Lower leg skin (tissue), 4 donors: ENCODE results near the gene LARP1B. TPM values are rescaled to one million over a fixed set of nuclear protein-coding genes. Genes with fewer than 3 reads are reported as not detected.
A peak's percentile ranks its signal among the peaks of the same experiment; 100 is the strongest.

Experiments
- DNase-seq, 2 donors: peaks; one replicate each; pipeline ENCODE4 v3.0.0-alpha.2; 2019; ENCODE audit warnings: low spot score in 2 of 2
- H3K4me3 ChIP-seq: fragments of 200-600 bp; sonication (generic); 2 replicates; pipeline ENCODE4 v1.5.1; 2017; ENCODE audit warnings: mild to moderate bottlenecking, low read depth; ENCODE audit not compliant: poor library complexity, severe bottlenecking
- POLR2A ChIP-seq, 2 donors: fragments of 450-650 bp; IDR thresholded peaks; one replicate each; pipeline ENCODE4 v1.6.1; 2016 to 2017; ENCODE audit warnings: antibody characterized with exemption in 2 of 2, mild to moderate bottlenecking in 1 of 2, moderate library complexity in 1 of 2
- WGBS, 2 donors: methylation state at CpG; one replicate each; pipeline ENCODE4 v1.1.5; 2018; 5-methylcytosine and 5-hydroxymethylcytosine counted together
- intact Hi-C: fragments of 100-400 bp; cut with DNase I; formaldehyde crosslinking; loops from one replicate; pipeline ENCODE4 v1.15.0; 2023; ENCODE audit warnings: low total_unique reads
- total RNA-seq, 4 donors: library from RNA; depleted of rRNA; stranded (reverse); fragments of >200 nt; gene quantifications; one replicate each; pipeline ENCODE4 v1.1.0, GENCODE V29; 2016
- TF ChIP-seq, protein P1 (sequence below), 3 donors: fragments of 450-650 bp; IDR thresholded peaks; one replicate each; pipeline ENCODE4 v1.5.1; 2016; ENCODE audit warnings: antibody characterized with exemption in 3 of 3, mild to moderate bottlenecking in 3 of 3, moderate library complexity in 2 of 3

LARP1B gene
- total RNA-seq, 4 donors from 2014 or later, result 14.5 to 20.4 (median 17.2) TPM

DNA sequence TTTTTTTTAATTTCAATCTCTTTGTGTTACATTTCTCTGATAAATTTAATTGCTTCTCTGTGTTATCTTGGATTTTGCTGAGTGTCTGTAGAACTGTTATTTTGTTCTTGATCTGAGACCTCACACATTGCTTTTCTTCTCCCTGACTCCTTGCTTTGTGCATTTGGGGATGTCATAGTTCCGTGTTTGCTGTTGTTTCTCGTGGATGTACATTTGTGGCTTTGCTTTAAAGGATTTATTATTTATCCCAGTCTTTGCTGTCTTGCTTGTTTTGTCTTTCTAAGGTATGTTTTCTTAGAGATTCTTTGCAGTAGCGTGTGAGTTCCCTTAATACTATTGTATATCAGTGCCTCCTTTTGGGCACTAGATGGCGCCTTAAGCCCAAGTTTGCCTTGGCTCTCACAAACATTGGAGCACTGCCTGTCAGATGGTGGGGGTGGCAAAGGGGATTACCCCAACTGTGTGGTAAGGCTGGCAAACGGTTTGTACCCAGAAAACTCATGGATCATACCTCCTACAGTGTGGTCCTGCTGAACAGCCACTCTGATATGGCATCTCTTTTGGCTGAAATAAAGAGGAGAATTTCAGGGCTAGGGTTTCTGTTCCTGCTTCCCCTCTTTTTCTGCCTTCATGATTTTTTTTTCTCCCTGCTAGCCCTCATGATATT lies 130.1 kb downstream of the LARP1B start:
- DNase-seq, result peak in 1 of 2 donors; percentile 43
- intact Hi-C loops, result loop anchor here (5.0 kb wide), 1 partner anchor 671 kb away; no protein-coding TSS in a partner anchor

DNA sequence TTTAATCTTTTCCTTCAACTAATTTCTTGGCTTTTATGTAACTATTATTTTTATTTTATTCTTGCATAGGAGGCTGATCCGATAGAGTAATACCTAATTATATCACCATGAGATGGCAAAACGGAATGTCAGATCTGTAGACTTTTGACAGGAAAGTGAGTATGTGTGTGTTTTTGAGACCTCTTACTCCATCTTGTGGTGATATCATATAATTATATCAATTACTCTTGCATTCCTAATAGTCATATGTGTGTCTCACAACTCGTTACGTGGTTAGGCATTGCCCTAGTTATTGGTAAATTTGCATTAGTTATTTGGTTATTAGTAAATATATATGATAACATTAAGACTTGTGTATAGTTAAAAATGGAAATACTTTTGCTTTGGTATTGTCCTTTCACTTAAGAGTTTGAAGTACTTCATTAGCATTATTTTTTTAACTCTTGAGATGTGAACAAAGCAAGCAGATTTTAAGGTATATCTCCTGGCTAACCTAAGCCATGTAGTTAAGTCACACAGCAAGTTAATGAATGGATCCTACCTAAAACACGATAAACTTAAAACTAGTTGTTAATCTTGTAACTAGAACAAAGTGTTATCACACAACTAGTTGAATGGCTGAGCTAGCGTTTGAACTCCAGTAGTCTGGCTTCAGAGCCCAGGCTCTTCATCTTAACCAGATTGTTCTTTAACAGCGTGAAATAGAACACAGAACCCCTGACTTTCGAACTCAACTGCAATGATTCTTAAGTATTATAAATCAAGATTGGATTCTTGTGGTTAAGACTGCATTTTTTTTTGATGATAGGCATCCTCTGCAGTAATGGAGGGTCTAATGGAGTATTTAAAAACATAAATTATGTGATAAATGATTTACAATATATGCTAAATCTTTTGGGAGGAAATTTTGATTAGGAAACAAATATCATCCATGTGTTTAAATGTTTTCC lies 159.4 kb downstream of the LARP1B start:
- TF ChIP-seq, protein P1, sequence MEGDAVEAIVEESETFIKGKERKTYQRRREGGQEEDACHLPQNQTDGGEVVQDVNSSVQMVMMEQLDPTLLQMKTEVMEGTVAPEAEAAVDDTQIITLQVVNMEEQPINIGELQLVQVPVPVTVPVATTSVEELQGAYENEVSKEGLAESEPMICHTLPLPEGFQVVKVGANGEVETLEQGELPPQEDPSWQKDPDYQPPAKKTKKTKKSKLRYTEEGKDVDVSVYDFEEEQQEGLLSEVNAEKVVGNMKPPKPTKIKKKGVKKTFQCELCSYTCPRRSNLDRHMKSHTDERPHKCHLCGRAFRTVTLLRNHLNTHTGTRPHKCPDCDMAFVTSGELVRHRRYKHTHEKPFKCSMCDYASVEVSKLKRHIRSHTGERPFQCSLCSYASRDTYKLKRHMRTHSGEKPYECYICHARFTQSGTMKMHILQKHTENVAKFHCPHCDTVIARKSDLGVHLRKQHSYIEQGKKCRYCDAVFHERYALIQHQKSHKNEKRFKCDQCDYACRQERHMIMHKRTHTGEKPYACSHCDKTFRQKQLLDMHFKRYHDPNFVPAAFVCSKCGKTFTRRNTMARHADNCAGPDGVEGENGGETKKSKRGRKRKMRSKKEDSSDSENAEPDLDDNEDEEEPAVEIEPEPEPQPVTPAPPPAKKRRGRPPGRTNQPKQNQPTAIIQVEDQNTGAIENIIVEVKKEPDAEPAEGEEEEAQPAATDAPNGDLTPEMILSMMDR (IDR thresholded peaks at IDR 0.05), result no peak
- TF ChIP-seq POLR2A (IDR thresholded peaks at IDR 0.05), result no peak
- H3K4me3 ChIP-seq, result no peak overlapping the region
- intact Hi-C loops, result no loop called here
- 37 to 40% methylated on average over 8 of the region's 8 CpGs for WGBS, 2 donors
- no peak for DNase-seq

More for the DNA sequence above, 130.1 kb downstream of the LARP1B start:
- WGBS, 2 donors, result 3 to 11% methylated on average over 5 of the region's 5 CpGs
- no peak overlapping the region for H3K4me3 ChIP-seq
- TF ChIP-seq, protein P1 (IDR thresholded peaks at IDR 0.05), result no peak
- no peak for TF ChIP-seq POLR2A (IDR thresholded peaks at IDR 0.05)

DNA sequence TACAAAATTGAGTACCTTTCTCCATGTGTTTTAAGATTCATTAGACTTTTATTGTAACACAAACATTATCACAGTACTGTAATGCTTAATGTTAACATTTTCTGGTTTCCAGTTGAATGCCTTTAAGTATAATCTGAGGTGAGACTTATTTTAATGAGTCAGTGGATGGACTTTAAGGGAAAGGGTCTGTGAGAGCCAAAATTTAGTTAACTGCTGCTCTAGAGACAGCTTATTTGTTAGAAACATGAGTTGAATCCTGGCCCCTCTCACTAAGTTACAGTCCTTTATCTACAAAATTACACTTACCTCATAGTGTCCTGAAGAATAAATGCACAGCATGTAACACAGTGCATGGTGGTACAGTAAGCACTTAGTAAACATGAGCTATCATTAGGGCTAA lies 160.5 kb downstream of the LARP1B start:
- intact Hi-C loops, result no loop called here
- TF ChIP-seq, protein P1 (IDR thresholded peaks at IDR 0.05), result no peak
- no peak for TF ChIP-seq POLR2A (IDR thresholded peaks at IDR 0.05)
- no peak overlapping the region for H3K4me3 ChIP-seq
- no peak for DNase-seq

DNA sequence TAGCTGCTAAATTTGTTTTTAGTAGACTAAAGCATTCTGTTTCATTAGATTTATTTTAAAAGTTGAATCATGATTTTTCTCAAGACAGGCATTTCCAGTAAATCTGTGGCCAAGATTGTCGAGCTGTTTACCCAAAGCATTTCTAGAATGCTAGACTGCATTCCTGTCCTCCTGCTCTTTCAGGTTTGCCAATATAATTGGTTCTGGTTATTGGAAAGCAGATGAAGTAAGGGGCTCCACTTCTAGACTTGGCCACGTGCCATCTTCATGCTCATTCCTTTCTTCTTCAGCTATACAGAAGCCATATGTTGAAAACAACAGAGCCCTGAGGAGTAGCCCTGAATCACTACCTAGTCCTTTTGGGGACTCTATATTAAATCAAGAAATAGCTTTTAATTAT lies 164.0 kb downstream of the LARP1B start:
- no peak overlapping the region for H3K4me3 ChIP-seq
- 52 to 55% methylated on average over 2 of the region's 2 CpGs for WGBS, 2 donors
- no peak for TF ChIP-seq POLR2A (IDR thresholded peaks at IDR 0.05)
- TF ChIP-seq, protein P1 (IDR thresholded peaks at IDR 0.05), result no peak
- intact Hi-C loops, result no loop called here
- no peak for DNase-seq

DNA sequence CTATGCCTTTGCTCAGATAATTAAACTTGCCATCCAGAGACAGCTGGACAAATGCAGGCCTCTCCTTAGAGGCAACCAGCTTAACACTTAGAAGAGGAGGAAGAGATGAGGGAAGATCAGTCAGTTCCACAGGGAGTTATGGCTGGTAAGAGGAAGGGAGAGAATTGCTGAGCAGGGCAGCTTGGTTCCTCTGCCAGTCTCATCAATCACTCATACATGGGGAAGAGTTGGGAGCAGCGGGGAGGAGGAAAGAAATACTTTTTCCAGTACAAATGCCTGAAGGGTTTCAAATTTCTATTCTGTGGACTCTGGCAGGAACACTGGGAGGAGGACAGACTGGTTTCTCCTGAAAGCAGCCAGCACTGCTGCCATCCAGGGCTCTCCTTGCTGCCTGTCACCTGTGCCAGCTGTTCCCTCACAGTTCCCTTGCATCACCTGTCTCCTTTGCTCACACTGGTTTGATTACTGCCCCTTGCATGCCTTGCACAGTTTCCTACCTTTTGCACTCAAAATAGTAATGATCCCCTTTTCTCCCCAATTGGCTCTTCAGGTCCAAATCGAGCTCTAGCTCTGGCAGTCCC lies 167.0 kb downstream of the LARP1B start:
- intact Hi-C loops, result no loop called here
- no peak overlapping the region for H3K4me3 ChIP-seq
- no peak for TF ChIP-seq POLR2A (IDR thresholded peaks at IDR 0.05)
- TF ChIP-seq, protein P1 (IDR thresholded peaks at IDR 0.05), result no peak
- WGBS, 2 donors, result 41 to 44% methylated on average over 2 of the region's 2 CpGs
- DNase-seq, result peak in 1 of 2 donors; percentile 23
